Measurements from ENCODE around the gene SLC51A.
"Not testable (repeated sequence)": the region's sequence is repeated elsewhere in the genome, so short reads cannot be mapped to it uniquely, and the experiment has no call there.

The SLC51A gene

GRCh38 chr3:196192524-196193051 is 23.7 kb upstream of the SLC51A start:
- in situ Hi-C loops (cut with MboI; ENCODE audit: low sequenced_read_pairs) = loop anchor here (10.0 kb wide), 1 partner anchor 108 kb away; the partner anchor contains the start of gene TFRC

GRCh38 chr3:196193133-196193735 is 23.1 kb upstream of the SLC51A start:
- in situ Hi-C loops (cut with MboI; ENCODE audit: low sequenced_read_pairs) = loop anchor here (10.0 kb wide), 1 partner anchor 108 kb away; the partner anchor contains the start of gene TFRC

- in situ Hi-C loops (cut with MboI; ENCODE audit: low sequenced_read_pairs) = loop anchor here (10.0 kb wide), 1 partner anchor 109 kb away; the partner anchor contains the start of gene TFRC
Measured at GRCh38 chr3:196193736-196194541, 22.4 kb upstream of the SLC51A start.

GRCh38 chr3:196194542-196194915 is 21.8 kb upstream of the SLC51A start:
- in situ Hi-C loops (cut with MboI; ENCODE audit: low sequenced_read_pairs) = loop anchor here (10.0 kb wide), 1 partner anchor 110 kb away; the partner anchor contains the start of gene TFRC

- in situ Hi-C loops (cut with MboI; ENCODE audit: low sequenced_read_pairs) = loop anchor here (10.0 kb wide), 1 partner anchor 111 kb away; the partner anchor contains the start of gene TFRC
Measured at GRCh38 chr3:196195664-196196265, 20.6 kb upstream of the SLC51A start.

GRCh38 chr3:196197524-196197923 is 18.8 kb upstream of the SLC51A start:
- in situ Hi-C loops (cut with MboI; ENCODE audit: low sequenced_read_pairs) = loop anchor here (10.0 kb wide), 1 partner anchor 113 kb away; the partner anchor contains the start of gene TFRC

- in situ Hi-C loops (cut with MboI; ENCODE audit: low sequenced_read_pairs) = loop anchor here (10.0 kb wide), 1 partner anchor 113 kb away; the partner anchor contains the start of gene TFRC
Measured at GRCh38 chr3:196198081-196198675, 18.2 kb upstream of the SLC51A start.

- in situ Hi-C loops (cut with MboI; ENCODE audit: low sequenced_read_pairs) = loop anchor here (10.0 kb wide), 1 partner anchor 114 kb away; the partner anchor contains the start of gene TFRC
Measured at GRCh38 chr3:196198771-196199753, 17.3 kb upstream of the SLC51A start.

GRCh38 chr3:196202516-196202970 is 13.8 kb upstream of the SLC51A start:
- in situ Hi-C loops (cut with MboI; ENCODE audit: low sequenced_read_pairs) = no loop called here

GRCh38 chr3:196203846-196204245 is 12.5 kb upstream of the SLC51A start:
- in situ Hi-C loops (cut with MboI; ENCODE audit: low sequenced_read_pairs) = no loop called here

GRCh38 chr3:196205442-196206205 is 10.7 kb upstream of the SLC51A start:
- in situ Hi-C loops (cut with MboI; ENCODE audit: low sequenced_read_pairs) = not testable (repeated sequence)

- in situ Hi-C loops (cut with MboI; ENCODE audit: low sequenced_read_pairs) = no loop called here
Measured at GRCh38 chr3:196207159-196207832, 9.0 kb upstream of the SLC51A start.

- in situ Hi-C loops (cut with MboI; ENCODE audit: low sequenced_read_pairs) = no loop called here
Measured at GRCh38 chr3:196207833-196208607, 8.3 kb upstream of the SLC51A start.

- in situ Hi-C loops (cut with MboI; ENCODE audit: low sequenced_read_pairs) = no loop called here
Measured at GRCh38 chr3:196208942-196209695, 7.2 kb upstream of the SLC51A start.

- in situ Hi-C loops (cut with MboI; ENCODE audit: low sequenced_read_pairs) = not testable (repeated sequence)
Measured at GRCh38 chr3:196209944-196210672, 6.2 kb upstream of the SLC51A start.
